OCI-LY7 (cell line): ENCODE measurements around the gene AKAP8L. TPM values are rescaled to one million over a fixed set of nuclear protein-coding genes. Genes with fewer than 3 reads are reported as not detected.

Experiments
- BruUV-seq: library from RNA; stranded (reverse); fragments of 400-500 nt; replicated peaks from 2 replicates; lab custom pipeline; 2021; lab: Mats Ljungman, UMichigan
- CTCF ChIA-PET: fragments of 300-600 bp; sonication (Branson Sonifier 250); formaldehyde crosslinking; loops from one replicate; lab custom pipeline; 2022; ENCODE audit warnings: antibody characterized with exemption; ENCODE audit not compliant: unreplicated experiment; lab: Charles Lee
- POLR2A ChIA-PET: fragments of 300-600 bp; sonication (Branson Sonifier 250); formaldehyde crosslinking; loops from one replicate; lab custom pipeline; 2022; ENCODE audit warnings: antibody characterized with exemption; lab: Charles Lee
- DNase-seq: peaks from one replicate; pipeline ENCODE4 v3.0.0-alpha.2; 2015; ENCODE audit warnings: low spot score
- H2AFZ ChIP-seq: fragments of 200-600 bp; sonication (generic), shearing (Covaris generic); 2 replicates; pipeline ENCODE4 v1.6.1; 2014; ENCODE audit warnings: mild to moderate bottlenecking, antibody characterized with exemption, low read length, moderate library complexity
- H3K27ac ChIP-seq: fragments of 200-600 bp; sonication (generic); 2 replicates; pipeline ENCODE4 v1.5.1; 2014; ENCODE audit warnings: mixed run types, low read depth, mild to moderate bottlenecking, moderate library complexity, low read length, inconsistent platforms; ENCODE audit not compliant: poor library complexity, severe bottlenecking
- H3K36me3 ChIP-seq: fragments of 200-600 bp; sonication (generic); 2 replicates; pipeline ENCODE4 v1.6.1; 2014; ENCODE audit warnings: mild to moderate bottlenecking, antibody characterized with exemption, low read length, moderate library complexity, mixed read lengths; ENCODE audit not compliant: insufficient read depth
- H3K4me1 ChIP-seq: fragments of 200-600 bp; sonication (generic); 2 replicates; pipeline ENCODE4 v1.5.1; 2014; ENCODE audit warnings: mild to moderate bottlenecking, low read length; ENCODE audit not compliant: insufficient read depth, poor library complexity, severe bottlenecking
- H3K4me2 ChIP-seq: fragments of 200-600 bp; sonication (generic); 2 replicates; pipeline ENCODE4 v1.6.1; 2014; ENCODE audit warnings: mild to moderate bottlenecking, low read length
- H3K4me3 ChIP-seq: fragments of 200-600 bp; sonication (generic); 2 replicates; pipeline ENCODE4 v1.5.1; 2014; ENCODE audit warnings: mild to moderate bottlenecking, low read depth, low read length; ENCODE audit not compliant: poor library complexity, severe bottlenecking
- H3K79me2 ChIP-seq: fragments of 200-600 bp; sonication (generic); 2 replicates; pipeline ENCODE4 v1.6.1; 2016; ENCODE audit warnings: low read depth, mild to moderate bottlenecking, low read length, moderate library complexity, mixed read lengths; ENCODE audit not compliant: insufficient read depth
- H3K9me2 ChIP-seq: fragments of 200-600 bp; sonication (generic); 2 replicates; pipeline ENCODE4 v1.6.1; 2016; ENCODE audit warnings: mild to moderate bottlenecking, low read length, mixed read lengths; ENCODE audit not compliant: insufficient read depth
- H3K9me3 ChIP-seq: fragments of 200-600 bp; sonication (generic); 2 replicates; pipeline ENCODE4 v1.6.1; 2014; ENCODE audit warnings: mild to moderate bottlenecking, mixed run types, low read length, mixed read lengths
- H4K20me1 ChIP-seq: fragments of 200-600 bp; sonication (generic); 2 replicates; pipeline ENCODE4 v1.6.1; 2014; ENCODE audit warnings: mild to moderate bottlenecking, antibody characterized with exemption, low read length, moderate library complexity, mixed read lengths; ENCODE audit not compliant: insufficient read depth
- CTCF ChIP-seq: fragments of 200-600 bp; sonication (generic); conservative IDR thresholded peaks from 2 replicates; pipeline ENCODE4 v1.5.1; 2014; ENCODE audit warnings: mild to moderate bottlenecking, antibody characterized with exemption, low read length, moderate library complexity, mixed read lengths
- EZH2phosphoT487 ChIP-seq: fragments of 200-600 bp; sonication (generic); IDR thresholded peaks from 2 replicates; pipeline ENCODE4 v1.6.1; 2018; ENCODE audit warnings: low read depth, borderline replicate concordance, mild to moderate bottlenecking, mixed run types, antibody characterized with exemption, low read length, moderate library complexity, mixed read lengths
- intact Hi-C: fragments of 100-400 bp; cut with micrococcal nuclease; formaldehyde crosslinking; loops from one replicate; pipeline ENCODE4 v1.10.0; 2022; ENCODE audit not compliant: unreplicated experiment
- total RNA-seq, 2 experiments: library from RNA; depleted of rRNA in 1 of 2; stranded (reverse); fragments of >200 nt in 1 of 2; shearing (Covaris generic) in 1 of 2; gene quantifications; 2 replicates each; pipeline ENCODE4 v1.2.3, GENCODE V29; 2014 to 2022

AKAP8L gene
- total RNA-seq, 2 experiments from 2014 or later: 119 to 124 TPM

DNA sequence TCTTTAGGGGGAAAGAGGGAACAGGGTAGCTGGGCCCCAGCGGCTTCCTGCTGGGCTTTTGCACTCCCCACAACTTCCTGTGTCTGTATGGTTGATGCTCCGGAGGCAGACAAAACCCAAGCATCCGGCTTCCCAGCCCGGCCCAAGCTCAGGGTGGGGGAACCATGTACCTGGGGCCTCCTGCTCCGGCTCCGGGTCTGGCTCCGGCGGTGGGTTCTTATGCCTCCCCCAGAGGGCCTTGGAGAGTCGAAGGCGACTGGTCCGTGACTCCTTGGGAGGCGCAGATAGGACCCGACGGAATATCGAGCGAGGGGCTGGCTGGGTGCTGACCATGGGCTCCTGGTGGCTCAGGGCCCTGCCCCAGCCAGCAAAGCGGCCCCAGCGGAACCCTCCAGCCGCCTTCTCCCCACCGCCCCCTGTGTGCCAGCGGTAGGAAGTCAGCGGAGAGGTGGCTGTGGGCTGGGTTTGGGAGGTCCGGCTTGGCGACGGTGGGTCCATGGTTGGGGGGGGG is 45.1 kb upstream of the AKAP8L start:
- TF ChIP-seq EZH2phosphoT487 (no peak), CTCF (peak; percentile 26; the same call in 1 of the 2 replicates)
- intact Hi-C loops: loop anchor here (1.0 to 10.0 kb wide), 2 partner anchors 45 to 91 kb away; no protein-coding TSS in a partner anchor
- Histone ChIP-seq H3K36me3 (peaks cover 26% of the 10 kb centered on the region), H4K20me1 (no peaks in the 10 kb centered on the region), H3K4me1 (peaks cover 33% of the 10 kb centered on the region), H3K9me3 (no peaks in the 10 kb centered on the region), H3K4me3 (peak overlapping the region; percentile 85), H3K27ac (peak overlapping the region; percentile 86), H3K4me2 (peak overlapping the region; percentile 94), H3K79me2 (peaks cover 12% of the 10 kb centered on the region; the same call in 1 of the 2 replicates), H3K9me2 (no peaks in the 10 kb centered on the region), H2AFZ (peak overlapping the region; percentile 47; the same call in 1 of the 2 replicates)
- ChIA-PET CTCF (interaction anchor here (0.6 kb wide), 1 partner anchor 107 kb away, joined by 4 read pairs; no protein-coding TSS in a partner anchor), POLR2A (interaction anchor here (0.6 to 1.7 kb wide), 4 partner anchors 11 to 330 kb away, joined by 3 to 7 read pairs (median 4); partner anchors contain the start of gene AKAP8L)
- DNase-seq: peak; percentile 85
- BruUV-seq: no TSS peak

GRCh38 chr19:15461694-15462093 is 42.9 kb upstream of the AKAP8L start:
- peaks cover 24% of the 10 kb centered on the region for H3K4me1 ChIP-seq
- ChIA-PET CTCF (no interaction called here), POLR2A (no interaction called here)
- H3K27ac ChIP-seq: no peak overlapping the region
- H3K79me2 ChIP-seq: peaks cover 12% of the 10 kb centered on the region; the same call in 1 of the 2 replicates
- no peak overlapping the region for H2AFZ ChIP-seq
- peaks cover 41% of the 10 kb centered on the region for H3K36me3 ChIP-seq
- intact Hi-C loops: loop anchor here (10.0 kb wide), 1 partner anchor 93 kb away; no protein-coding TSS in a partner anchor
- no peak for DNase-seq
- H3K9me2 ChIP-seq: no peaks in the 10 kb centered on the region
- BruUV-seq: no TSS peak
- TF ChIP-seq EZH2phosphoT487 (no peak), CTCF (no peak)
- no peak overlapping the region for H3K4me3 ChIP-seq
- H3K4me2 ChIP-seq: no peak overlapping the region
- H3K9me3 ChIP-seq: no peaks in the 10 kb centered on the region
- H4K20me1 ChIP-seq: no peaks in the 10 kb centered on the region
